ENCODE data around the gene TSC2.

DNA sequence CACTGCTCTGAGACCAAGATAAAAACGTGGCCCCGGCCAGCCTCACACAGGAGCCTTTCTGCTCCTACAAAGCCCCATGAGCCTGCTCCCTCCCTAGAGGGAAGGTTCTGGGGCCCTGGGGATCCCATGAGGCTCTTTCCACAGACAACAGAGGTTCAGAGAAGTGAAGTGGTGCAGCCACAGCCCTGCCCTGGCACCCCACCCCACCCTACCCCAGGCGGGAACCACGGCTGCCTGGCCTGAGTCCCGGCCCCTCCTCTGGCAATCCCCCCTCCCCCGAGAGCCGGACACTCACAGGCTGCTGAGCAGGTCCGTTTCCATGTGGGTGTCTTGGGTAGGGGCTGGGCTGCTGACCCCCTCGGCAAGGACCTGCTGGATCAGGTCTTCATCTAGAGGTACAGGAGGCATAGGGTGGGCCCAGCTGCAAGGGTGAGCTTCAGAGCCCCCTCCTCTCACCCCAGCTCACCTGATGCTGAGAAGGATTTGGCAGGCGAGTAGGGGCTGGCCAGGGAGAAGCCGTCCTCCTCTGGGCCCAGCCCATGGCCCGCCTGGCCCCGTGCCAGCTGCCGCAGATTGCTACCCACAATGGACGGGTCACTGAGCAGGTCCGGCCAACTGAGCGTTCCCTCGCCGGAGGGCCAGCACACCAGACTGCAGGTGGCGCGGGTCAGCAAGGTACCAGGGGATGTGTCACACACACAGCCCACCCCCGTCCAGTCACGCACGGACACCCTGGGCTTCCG is 49.2 kb downstream of the TSC2 start:
- TF ChIP-seq EP300 (IDR thresholded peaks at IDR 0.05; ENCODE audit: borderline replicate concordance): no peak
- TF ChIP-seq TEAD4 (IDR thresholded peaks at IDR 0.05): no peak
- TF ChIP-seq CREB1 (IDR thresholded peaks at IDR 0.05; ENCODE audit: low read depth): no peak
- TF ChIP-seq, protein P1, sequence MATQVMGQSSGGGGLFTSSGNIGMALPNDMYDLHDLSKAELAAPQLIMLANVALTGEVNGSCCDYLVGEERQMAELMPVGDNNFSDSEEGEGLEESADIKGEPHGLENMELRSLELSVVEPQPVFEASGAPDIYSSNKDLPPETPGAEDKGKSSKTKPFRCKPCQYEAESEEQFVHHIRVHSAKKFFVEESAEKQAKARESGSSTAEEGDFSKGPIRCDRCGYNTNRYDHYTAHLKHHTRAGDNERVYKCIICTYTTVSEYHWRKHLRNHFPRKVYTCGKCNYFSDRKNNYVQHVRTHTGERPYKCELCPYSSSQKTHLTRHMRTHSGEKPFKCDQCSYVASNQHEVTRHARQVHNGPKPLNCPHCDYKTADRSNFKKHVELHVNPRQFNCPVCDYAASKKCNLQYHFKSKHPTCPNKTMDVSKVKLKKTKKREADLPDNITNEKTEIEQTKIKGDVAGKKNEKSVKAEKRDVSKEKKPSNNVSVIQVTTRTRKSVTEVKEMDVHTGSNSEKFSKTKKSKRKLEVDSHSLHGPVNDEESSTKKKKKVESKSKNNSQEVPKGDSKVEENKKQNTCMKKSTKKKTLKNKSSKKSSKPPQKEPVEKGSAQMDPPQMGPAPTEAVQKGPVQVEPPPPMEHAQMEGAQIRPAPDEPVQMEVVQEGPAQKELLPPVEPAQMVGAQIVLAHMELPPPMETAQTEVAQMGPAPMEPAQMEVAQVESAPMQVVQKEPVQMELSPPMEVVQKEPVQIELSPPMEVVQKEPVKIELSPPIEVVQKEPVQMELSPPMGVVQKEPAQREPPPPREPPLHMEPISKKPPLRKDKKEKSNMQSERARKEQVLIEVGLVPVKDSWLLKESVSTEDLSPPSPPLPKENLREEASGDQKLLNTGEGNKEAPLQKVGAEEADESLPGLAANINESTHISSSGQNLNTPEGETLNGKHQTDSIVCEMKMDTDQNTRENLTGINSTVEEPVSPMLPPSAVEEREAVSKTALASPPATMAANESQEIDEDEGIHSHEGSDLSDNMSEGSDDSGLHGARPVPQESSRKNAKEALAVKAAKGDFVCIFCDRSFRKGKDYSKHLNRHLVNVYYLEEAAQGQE (IDR thresholded peaks at IDR 0.05; ENCODE audit: low read depth): no peak
- TF ChIP-seq RAD21 (IDR thresholded peaks at IDR 0.05; ENCODE audit: low read depth): peak; percentile 21; the same call in 1 of the 2 replicates
- no peak for TF ChIP-seq CEBPB (IDR thresholded peaks at IDR 0.05)
- TF ChIP-seq, protein P2, sequence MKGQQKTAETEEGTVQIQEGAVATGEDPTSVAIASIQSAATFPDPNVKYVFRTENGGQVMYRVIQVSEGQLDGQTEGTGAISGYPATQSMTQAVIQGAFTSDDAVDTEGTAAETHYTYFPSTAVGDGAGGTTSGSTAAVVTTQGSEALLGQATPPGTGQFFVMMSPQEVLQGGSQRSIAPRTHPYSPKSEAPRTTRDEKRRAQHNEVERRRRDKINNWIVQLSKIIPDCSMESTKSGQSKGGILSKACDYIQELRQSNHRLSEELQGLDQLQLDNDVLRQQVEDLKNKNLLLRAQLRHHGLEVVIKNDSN (IDR thresholded peaks at IDR 0.05): no peak
- TF ChIP-seq, protein P3, sequence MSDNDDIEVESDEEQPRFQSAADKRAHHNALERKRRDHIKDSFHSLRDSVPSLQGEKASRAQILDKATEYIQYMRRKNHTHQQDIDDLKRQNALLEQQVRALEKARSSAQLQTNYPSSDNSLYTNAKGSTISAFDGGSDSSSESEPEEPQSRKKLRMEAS (IDR thresholded peaks at IDR 0.05): no peak
- TF ChIP-seq FOXM1 (IDR thresholded peaks at IDR 0.05; ENCODE audit: borderline replicate concordance, low read depth): no peak
- no peak for TF ChIP-seq EGR1 (IDR thresholded peaks at IDR 0.05)
